ENCODE measurements around the gene HTRA3.

- TF ChIP-seq POLR2A (IDR thresholded peaks at IDR 0.05) (no peak), CTCF (IDR thresholded peaks at IDR 0.05 in 8 of 11, conservative IDR thresholded peaks at IDR 0.05 in 3 of 11) (no peak)
Observed at GRCh38 chr4:8230891-8231290, 38.7 kb upstream of the HTRA3 start.
